HS-27A (cell line): ENCODE data around the gene TGM4.

ENCODE experiments used
- DNase-seq: peaks from one replicate; pipeline ENCODE4 v3.0.0-alpha.2; 2012; ENCODE audit warnings: low read depth, missing footprints

TGM4 gene

DNA sequence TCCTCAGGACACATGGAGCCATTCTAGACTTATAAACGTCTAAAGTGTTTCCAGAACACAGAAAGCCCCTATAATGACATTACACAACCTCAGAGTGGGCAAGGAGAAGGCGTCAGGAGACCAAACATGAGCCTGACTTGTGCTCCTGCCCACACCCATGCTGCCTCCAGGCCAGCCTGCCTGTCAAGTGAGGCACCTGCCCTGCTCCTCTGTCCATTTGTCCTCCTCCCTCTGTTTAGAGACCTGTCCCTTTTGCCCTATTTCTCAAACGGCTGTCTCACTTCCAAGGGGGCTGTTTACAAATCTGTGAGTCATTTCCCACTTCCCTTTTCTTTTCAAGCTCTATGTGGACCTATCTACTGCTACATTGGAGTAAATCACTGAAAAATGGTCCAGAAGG is 80.6 kb downstream of the TGM4 start:
- no peak for DNase-seq

GRCh38 chr3:44955917-44956316 is 81.5 kb downstream of the TGM4 start:
- DNase-seq: no peak

DNA sequence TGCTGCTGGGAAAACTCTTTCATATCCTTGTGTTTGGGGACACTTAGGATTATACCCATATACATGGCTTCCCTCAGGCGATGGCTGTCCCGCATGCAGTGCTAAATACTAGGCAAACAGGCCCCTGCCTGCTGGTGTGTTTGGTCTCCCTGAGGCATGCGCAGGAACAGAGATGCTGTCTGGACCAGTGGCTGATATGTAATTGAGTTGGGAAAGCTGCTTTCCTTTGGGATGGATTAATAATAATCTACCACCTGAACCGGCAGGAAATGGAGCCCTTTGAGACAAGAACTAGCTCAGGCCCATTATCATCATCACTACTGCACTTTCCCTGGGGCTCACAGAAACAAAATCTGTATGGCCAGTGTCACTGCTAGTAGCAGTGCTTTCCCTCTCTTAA is 83.6 kb downstream of the TGM4 start:
- DNase-seq: no peak

DNA sequence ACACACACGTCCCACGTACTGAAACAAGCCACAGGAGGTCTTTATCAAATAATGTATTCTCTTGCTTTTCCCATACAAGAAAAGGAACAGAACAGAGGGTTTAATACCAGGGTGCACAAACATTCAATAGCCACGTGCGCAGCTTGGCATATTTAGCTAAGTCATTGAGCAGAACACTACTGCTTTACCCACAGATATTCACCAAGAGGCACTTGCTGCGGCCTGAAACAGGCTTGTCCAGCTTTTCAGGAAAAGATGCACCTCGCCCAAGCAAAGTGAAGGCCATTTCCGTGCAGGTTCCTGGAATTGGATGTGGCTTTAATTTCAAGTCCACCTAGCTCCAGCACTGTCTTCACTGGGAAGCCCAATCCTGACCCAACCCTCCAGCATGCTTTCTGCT is 84.0 kb downstream of the TGM4 start:
- no peak for DNase-seq

- DNase-seq: no peak
Measured at GRCh38 chr3:44960387-44961026, 86.1 kb downstream of the TGM4 start.

- no peak for DNase-seq
Measured at GRCh38 chr3:44961888-44962287, 87.5 kb downstream of the TGM4 start.

DNA sequence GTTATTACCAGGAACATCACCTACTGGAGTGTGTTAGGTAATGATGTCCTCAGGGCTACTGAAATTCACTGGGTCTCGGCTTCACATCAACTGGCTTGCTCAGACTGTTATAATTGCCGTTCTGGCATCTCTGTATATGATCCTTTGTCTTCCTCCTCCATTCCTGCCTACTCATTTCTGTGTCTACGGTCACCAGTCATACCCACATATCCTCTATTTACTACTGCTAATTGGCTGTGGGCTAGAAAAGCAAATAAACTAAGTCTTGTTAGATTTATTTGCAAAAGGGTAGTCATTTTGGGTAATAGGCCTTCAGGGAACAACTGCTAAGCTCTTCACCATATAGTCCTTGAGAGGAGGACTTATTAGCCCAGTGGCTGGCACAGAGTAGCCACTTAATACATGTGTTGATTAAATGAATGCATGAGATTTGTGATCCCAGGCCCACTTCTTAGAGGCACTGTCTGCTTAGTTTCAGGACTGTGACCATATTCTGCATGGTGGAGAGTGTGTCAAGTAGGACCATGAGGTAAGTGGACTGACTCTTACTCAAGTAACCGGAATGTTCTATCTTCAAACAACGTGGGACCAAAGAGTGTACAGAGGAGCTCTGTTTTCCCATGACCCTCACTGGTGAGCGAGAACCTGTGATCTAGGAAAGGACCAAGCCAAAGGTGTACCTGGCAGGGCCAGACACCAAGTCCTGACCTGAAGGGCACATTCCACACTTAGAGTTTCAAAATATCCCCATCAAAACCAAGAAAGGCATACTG is 88.4 kb downstream of the TGM4 start:
- DNase-seq: no peak

GRCh38 chr3:44963571-44964325 is 89.3 kb downstream of the TGM4 start:
- no peak for DNase-seq
